ENCODE results near the gene SASH3.

DNA sequence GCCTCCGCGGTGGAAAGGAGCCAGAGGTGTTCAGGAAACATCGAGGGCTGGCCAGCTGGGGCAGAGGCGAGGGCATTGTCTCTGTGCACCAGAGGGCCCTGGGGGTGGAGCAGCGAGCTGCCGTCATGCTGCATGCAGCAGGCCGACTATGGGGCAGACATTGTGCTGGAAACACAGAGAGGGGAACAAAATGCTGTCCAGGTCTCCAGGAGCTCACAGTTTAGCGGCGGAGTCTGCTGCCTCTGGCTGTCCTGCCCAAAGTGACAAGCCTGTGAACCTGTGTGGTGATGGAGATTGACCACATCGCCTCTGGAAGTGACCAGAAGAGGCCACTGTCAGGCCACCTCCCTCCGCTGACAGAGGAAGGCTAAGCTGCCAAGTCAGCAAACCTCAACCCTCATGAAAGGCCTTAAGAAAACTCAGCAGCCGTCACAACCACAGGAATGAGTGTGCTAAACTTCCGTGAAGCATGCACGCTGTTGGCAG lies 20.1 kb upstream of the SASH3 start:
- TF ChIP-seq, protein P1, sequence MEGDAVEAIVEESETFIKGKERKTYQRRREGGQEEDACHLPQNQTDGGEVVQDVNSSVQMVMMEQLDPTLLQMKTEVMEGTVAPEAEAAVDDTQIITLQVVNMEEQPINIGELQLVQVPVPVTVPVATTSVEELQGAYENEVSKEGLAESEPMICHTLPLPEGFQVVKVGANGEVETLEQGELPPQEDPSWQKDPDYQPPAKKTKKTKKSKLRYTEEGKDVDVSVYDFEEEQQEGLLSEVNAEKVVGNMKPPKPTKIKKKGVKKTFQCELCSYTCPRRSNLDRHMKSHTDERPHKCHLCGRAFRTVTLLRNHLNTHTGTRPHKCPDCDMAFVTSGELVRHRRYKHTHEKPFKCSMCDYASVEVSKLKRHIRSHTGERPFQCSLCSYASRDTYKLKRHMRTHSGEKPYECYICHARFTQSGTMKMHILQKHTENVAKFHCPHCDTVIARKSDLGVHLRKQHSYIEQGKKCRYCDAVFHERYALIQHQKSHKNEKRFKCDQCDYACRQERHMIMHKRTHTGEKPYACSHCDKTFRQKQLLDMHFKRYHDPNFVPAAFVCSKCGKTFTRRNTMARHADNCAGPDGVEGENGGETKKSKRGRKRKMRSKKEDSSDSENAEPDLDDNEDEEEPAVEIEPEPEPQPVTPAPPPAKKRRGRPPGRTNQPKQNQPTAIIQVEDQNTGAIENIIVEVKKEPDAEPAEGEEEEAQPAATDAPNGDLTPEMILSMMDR (IDR thresholded peaks at IDR 0.05 in 2 of 3, conservative IDR thresholded peaks at IDR 0.05 in 1 of 3; ENCODE audit: borderline replicate concordance in 1 of 3, insufficient read depth in 1 of 3, low read depth in 2 of 3, low read length in 2 of 3), result no peak
- no peak for TF ChIP-seq POLR2A (IDR thresholded peaks at IDR 0.05; ENCODE audit: borderline replicate concordance, extremely low read depth, insufficient read depth, insufficient read length)
- TF ChIP-seq POLR2AphosphoS5 (IDR thresholded peaks at IDR 0.05; ENCODE audit: low read depth, low read length), result no peak
- TF ChIP-seq EZH2phosphoT487 (IDR thresholded peaks at IDR 0.05; ENCODE audit: borderline replicate concordance), result no peak
- TF ChIP-seq JUND (IDR thresholded peaks at IDR 0.05), result no peak
- no peak for TF ChIP-seq FOSL1 (IDR thresholded peaks at IDR 0.05; ENCODE audit: low read depth)
- TF ChIP-seq CEBPB (IDR thresholded peaks at IDR 0.05; ENCODE audit: low read depth), result no peak
- TF ChIP-seq SIN3A (IDR thresholded peaks at IDR 0.05; ENCODE audit: low read depth), result no peak
- TF ChIP-seq, protein P2, sequence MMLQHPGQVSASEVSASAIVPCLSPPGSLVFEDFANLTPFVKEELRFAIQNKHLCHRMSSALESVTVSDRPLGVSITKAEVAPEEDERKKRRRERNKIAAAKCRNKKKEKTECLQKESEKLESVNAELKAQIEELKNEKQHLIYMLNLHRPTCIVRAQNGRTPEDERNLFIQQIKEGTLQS (IDR thresholded peaks at IDR 0.05), result no peak

All from HCT116 (cell line).